K562 (cell line): ENCODE measurements around the gene SLC22A23. TPM values are rescaled to one million over a fixed set of nuclear protein-coding genes. Genes with fewer than 3 reads are reported as not detected.

ENCODE experiments used
- FOXM1 ChIP-seq, 2 experiments: fragments of 450-650 bp in 1 of 2; sonication (generic) in 1 of 2; formaldehyde crosslinking in 1 of 2; IDR thresholded peaks; 2 replicates each; pipeline versions ENCODE4 v1.6.1 to v1.9.0; 2017 to 2022; ENCODE audit warnings: low read depth in 2 of 2, mild to moderate bottlenecking in 2 of 2, missing genetic modification reagents in 1 of 2, moderate library complexity in 1 of 2
- POU5F1 ChIP-seq: fragments of 150-350 bp; IDR thresholded peaks from 2 replicates; pipeline ENCODE4 v1.6.1; 2014; ENCODE audit warnings: borderline replicate concordance, low read length, low read depth, mild to moderate bottlenecking; ENCODE audit not compliant: partially characterized antibody
- SIN3A ChIP-seq, 2 experiments: fragments of 150-350 bp in 1 of 2; IDR thresholded peaks; 2 replicates each; pipeline ENCODE4 v1.6.1; 2011 to 2016; ENCODE audit warnings: borderline replicate concordance in 2 of 2, low read depth in 2 of 2, low read length in 2 of 2, mild to moderate bottlenecking in 2 of 2, moderate library complexity in 2 of 2; ENCODE audit not compliant: control insufficient read depth in 1 of 2
- SMARCE1 ChIP-seq: fragments of 450-650 bp; IDR thresholded peaks from 2 replicates; pipeline ENCODE4 v1.7.1; 2016; ENCODE audit warnings: mild to moderate bottlenecking
- ZNF133 ChIP-seq: fragments of 250-450 bp; sonication (Bioruptor Pico); IDR thresholded peaks from 2 replicates; pipeline ENCODE4 v1.4.0; 2020; ENCODE audit warnings: mild to moderate bottlenecking
- ZNF668 ChIP-seq: fragments of 250-450 bp; sonication (Bioruptor Pico); IDR thresholded peaks from 2 replicates; pipeline ENCODE4 v1.8.0; 2022; ENCODE audit warnings: mild to moderate bottlenecking, inconsistent platforms
- polyA plus RNA-seq, 8 experiments: library from polyadenylated mRNA; depleted of rRNA in 4 of 8; stranded (reverse) in 5 of 8; unstranded in 3 of 8; fragments of >200 nt; fragmentation: Nextera tagmentation in 2 of 8; fragmentation: Illumina TruSeq in 1 of 8; extraction: Ambion mirVana in 2 of 8; extraction: Trizol in 1 of 8; gene quantifications; 2 replicates each; pipeline versions ENCODE4 v1.2.1 to v1.2.3, GENCODE V29; 2011 to 2014; ENCODE audit warnings: inconsistent platforms in 1 of 8, missing spikeins in 1 of 8
- total RNA-seq, 7 experiments: library from RNA; depleted of rRNA in 6 of 7; stranded (reverse); fragments of >200 nt in 6 of 7; fragmentation: Illumina TruSeq in 2 of 7; extraction: Trizol in 2 of 7; gene quantifications; 2 replicates each; pipeline versions ENCODE4 v1.2.1 to v1.2.3, GENCODE V29; 2011 to 2021; ENCODE audit warnings: low replicate concordance in 1 of 7
- TF ChIP-seq, protein P1 (sequence below), 2 experiments: fragments of 450-650 bp in 1 of 2; sonication (generic) in 1 of 2; formaldehyde crosslinking in 1 of 2; IDR thresholded peaks; 2 replicates each; pipeline versions ENCODE4 v1.7.1 to v1.9.0; 2016 to 2022; ENCODE audit warnings: inconsistent platforms in 1 of 2, mild to moderate bottlenecking in 1 of 2, missing genetic modification reagents in 1 of 2
- TF ChIP-seq, protein P2 (sequence below): fragments of 450-650 bp; IDR thresholded peaks from 2 replicates; pipeline ENCODE4 v1.6.1; 2017; ENCODE audit warnings: antibody characterized with exemption, mild to moderate bottlenecking
- TF ChIP-seq, protein P3 (sequence below): IDR thresholded peaks from 3 replicates; pipeline ENCODE4 v1.6.1; 2011; ENCODE audit warnings: borderline replicate concordance, mild to moderate bottlenecking, moderate library complexity; ENCODE audit not compliant: insufficient read length; ENCODE audit errors: extremely low read depth

Gene SLC22A23
- total and polyA plus RNA-seq, 9 of the 15 experiments (the other 6 are each of a cell fraction or from before 2014, with no cell fraction given): 0.30 to 8.7 (median 2.5) TPM

DNA sequence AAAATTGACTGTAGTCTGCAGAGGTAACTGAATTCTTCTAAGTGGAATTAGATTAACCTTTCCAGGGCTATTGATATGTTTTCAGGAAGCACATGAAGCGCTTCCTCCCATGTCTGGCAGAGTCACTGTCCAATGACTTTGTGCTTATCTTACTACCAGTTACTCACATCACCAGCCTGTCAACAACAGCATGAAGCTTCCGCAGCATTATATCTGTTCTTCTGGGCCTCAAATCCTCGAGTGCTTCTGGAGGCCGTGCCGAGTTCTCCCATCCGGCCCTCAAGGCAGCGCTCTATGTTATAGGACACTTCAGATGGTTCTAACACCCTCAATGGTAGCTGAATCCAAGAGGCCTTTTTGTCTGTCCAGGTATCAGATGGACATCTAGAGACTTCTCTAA, 164.9 kb downstream of the SLC22A23 start (continued):
- TF ChIP-seq, protein P1, sequence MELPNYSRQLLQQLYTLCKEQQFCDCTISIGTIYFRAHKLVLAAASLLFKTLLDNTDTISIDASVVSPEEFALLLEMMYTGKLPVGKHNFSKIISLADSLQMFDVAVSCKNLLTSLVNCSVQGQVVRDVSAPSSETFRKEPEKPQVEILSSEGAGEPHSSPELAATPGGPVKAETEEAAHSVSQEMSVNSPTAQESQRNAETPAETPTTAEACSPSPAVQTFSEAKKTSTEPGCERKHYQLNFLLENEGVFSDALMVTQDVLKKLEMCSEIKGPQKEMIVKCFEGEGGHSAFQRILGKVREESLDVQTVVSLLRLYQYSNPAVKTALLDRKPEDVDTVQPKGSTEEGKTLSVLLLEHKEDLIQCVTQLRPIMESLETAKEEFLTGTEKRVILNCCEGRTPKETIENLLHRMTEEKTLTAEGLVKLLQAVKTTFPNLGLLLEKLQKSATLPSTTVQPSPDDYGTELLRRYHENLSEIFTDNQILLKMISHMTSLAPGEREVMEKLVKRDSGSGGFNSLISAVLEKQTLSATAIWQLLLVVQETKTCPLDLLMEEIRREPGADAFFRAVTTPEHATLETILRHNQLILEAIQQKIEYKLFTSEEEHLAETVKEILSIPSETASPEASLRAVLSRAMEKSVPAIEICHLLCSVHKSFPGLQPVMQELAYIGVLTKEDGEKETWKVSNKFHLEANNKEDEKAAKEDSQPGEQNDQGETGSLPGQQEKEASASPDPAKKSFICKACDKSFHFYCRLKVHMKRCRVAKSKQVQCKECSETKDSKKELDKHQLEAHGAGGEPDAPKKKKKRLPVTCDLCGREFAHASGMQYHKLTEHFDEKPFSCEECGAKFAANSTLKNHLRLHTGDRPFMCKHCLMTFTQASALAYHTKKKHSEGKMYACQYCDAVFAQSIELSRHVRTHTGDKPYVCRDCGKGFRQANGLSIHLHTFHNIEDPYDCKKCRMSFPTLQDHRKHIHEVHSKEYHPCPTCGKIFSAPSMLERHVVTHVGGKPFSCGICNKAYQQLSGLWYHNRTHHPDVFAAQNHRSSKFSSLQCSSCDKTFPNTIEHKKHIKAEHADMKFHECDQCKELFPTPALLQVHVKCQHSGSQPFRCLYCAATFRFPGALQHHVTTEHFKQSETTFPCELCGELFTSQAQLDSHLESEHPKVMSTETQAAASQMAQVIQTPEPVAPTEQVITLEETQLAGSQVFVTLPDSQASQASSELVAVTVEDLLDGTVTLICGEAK (IDR thresholded peaks at IDR 0.05): no peak
- TF ChIP-seq, protein P1 (CRISPR knock-in tag; IDR thresholded peaks at IDR 0.05): no peak
- TF ChIP-seq SMARCE1 (peak; percentile 72; the same call in 1 of the 2 replicates), ZNF133 (CRISPR knock-in tag) (no peak), ZNF668 (CRISPR knock-in tag) (no peak), SIN3A (IDR thresholded peaks at IDR 0.05; ENCODE audit: borderline replicate concordance in 2 of 2, control insufficient read depth in 1 of 2, low read depth in 2 of 2, low read length in 2 of 2) (no peak), FOXM1 (IDR thresholded peaks at IDR 0.05; ENCODE audit: low read depth) (no peak; the same call in 1 of the 2 replicates), FOXM1 (CRISPR knock-in tag; IDR thresholded peaks at IDR 0.05; ENCODE audit: low read depth) (no peak), POU5F1 (no peak)
- TF ChIP-seq, protein P2, sequence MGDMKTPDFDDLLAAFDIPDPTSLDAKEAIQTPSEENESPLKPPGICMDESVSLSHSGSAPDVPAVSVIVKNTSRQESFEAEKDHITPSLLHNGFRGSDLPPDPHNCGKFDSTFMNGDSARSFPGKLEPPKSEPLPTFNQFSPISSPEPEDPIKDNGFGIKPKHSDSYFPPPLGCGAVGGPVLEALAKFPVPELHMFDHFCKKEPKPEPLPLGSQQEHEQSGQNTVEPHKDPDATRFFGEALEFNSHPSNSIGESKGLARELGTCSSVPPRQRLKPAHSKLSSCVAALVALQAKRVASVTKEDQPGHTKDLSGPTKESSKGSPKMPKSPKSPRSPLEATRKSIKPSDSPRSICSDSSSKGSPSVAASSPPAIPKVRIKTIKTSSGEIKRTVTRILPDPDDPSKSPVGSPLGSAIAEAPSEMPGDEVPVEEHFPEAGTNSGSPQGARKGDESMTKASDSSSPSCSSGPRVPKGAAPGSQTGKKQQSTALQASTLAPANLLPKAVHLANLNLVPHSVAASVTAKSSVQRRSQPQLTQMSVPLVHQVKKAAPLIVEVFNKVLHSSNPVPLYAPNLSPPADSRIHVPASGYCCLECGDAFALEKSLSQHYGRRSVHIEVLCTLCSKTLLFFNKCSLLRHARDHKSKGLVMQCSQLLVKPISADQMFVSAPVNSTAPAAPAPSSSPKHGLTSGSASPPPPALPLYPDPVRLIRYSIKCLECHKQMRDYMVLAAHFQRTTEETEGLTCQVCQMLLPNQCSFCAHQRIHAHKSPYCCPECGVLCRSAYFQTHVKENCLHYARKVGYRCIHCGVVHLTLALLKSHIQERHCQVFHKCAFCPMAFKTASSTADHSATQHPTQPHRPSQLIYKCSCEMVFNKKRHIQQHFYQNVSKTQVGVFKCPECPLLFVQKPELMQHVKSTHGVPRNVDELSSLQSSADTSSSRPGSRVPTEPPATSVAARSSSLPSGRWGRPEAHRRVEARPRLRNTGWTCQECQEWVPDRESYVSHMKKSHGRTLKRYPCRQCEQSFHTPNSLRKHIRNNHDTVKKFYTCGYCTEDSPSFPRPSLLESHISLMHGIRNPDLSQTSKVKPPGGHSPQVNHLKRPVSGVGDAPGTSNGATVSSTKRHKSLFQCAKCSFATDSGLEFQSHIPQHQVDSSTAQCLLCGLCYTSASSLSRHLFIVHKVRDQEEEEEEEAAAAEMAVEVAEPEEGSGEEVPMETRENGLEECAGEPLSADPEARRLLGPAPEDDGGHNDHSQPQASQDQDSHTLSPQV: peak; percentile 68
- TF ChIP-seq, protein P3, sequence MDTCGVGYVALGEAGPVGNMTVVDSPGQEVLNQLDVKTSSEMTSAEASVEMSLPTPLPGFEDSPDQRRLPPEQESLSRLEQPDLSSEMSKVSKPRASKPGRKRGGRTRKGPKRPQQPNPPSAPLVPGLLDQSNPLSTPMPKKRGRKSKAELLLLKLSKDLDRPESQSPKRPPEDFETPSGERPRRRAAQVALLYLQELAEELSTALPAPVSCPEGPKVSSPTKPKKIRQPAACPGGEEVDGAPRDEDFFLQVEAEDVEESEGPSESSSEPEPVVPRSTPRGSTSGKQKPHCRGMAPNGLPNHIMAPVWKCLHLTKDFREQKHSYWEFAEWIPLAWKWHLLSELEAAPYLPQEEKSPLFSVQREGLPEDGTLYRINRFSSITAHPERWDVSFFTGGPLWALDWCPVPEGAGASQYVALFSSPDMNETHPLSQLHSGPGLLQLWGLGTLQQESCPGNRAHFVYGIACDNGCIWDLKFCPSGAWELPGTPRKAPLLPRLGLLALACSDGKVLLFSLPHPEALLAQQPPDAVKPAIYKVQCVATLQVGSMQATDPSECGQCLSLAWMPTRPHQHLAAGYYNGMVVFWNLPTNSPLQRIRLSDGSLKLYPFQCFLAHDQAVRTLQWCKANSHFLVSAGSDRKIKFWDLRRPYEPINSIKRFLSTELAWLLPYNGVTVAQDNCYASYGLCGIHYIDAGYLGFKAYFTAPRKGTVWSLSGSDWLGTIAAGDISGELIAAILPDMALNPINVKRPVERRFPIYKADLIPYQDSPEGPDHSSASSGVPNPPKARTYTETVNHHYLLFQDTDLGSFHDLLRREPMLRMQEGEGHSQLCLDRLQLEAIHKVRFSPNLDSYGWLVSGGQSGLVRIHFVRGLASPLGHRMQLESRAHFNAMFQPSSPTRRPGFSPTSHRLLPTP: no peak
